K562 (cell line): ENCODE data around the gene NUDT14. TPM values are rescaled to one million over a fixed set of nuclear protein-coding genes. Genes with fewer than 3 reads are reported as not detected.

Experiments used
- ATAC-seq: fragments of 200-7000 bp; cut with Tn5 transposase; 3 replicates; pipeline ENCODE4 v1.9.1; 2020; ENCODE audit warnings: moderate library complexity
- BruUV-seq: library from RNA; stranded (reverse); fragments of 400-500 nt; replicated peaks from 2 replicates; lab custom pipeline; 2021; lab: Mats Ljungman, UMichigan
- CTCF ChIA-PET: fragments of 300-600 bp; formaldehyde crosslinking; extraction: SDS; loops from one replicate; lab custom pipeline; 2021; ENCODE audit warnings: low intra/inter-chr PET ratio; lab: Yijun Ruan, JAX
- POLR2A ChIA-PET: fragments of 300-600, 350-650 bp; sonication (Branson Sonifier 250); formaldehyde crosslinking; extraction: SDS; loops from one replicate; lab custom pipeline; 2021; ENCODE audit warnings: antibody characterized with exemption, inconsistent platforms; lab: Yijun Ruan, JAX
- DNase-seq, 4 experiments: peaks; one replicate each; pipeline versions ENCODE4 v3.0.0 to v3.0.0-alpha.2; 2011 to 2018; ENCODE audit warnings: low spot score in 3 of 4, mixed read lengths in 3 of 4; ENCODE audit errors: extremely low read depth in 1 of 4
- FAIRE-seq: peaks from 2 replicates; lab custom pipeline; 2011; peaks lifted over from hg19 to GRCh38; lab: Jason Lieb, UNC
- H2AFZ ChIP-seq: 2 replicates; pipeline ENCODE4 v1.6.0; 2011; ENCODE audit warnings: low read depth, low read length, control low read depth, inconsistent platforms
- H3K27ac ChIP-seq: fragments of 200-600 bp; 3 replicates; pipeline ENCODE4 v1.8.0; 2011; ENCODE audit warnings: low read depth, mild to moderate bottlenecking, control low read depth, inconsistent platforms, low read length, moderate library complexity, mixed read lengths; ENCODE audit errors: extremely low read depth
- H3K27me3 ChIP-seq, 2 experiments: fragments of 300-600 bp in 1 of 2; 2 replicates in 1 of 2; 3 replicates in 1 of 2; pipeline versions ENCODE4 v1.6.0 to v1.8.0; 2011; ENCODE audit warnings: inconsistent platforms in 2 of 2, low read length in 2 of 2, mild to moderate bottlenecking in 1 of 2, mixed read lengths in 1 of 2, moderate library complexity in 1 of 2; ENCODE audit not compliant: control insufficient read depth in 2 of 2, insufficient read depth in 2 of 2
- H3K36me3 ChIP-seq: fragments of 300-600 bp; 3 replicates; pipeline ENCODE4 v1.8.0; 2011; ENCODE audit warnings: mild to moderate bottlenecking, low read length, inconsistent platforms; ENCODE audit not compliant: control insufficient read depth, insufficient read depth
- H3K4me1 ChIP-seq, 2 experiments: fragments of 200-600 bp in 1 of 2; replicated peaks in 1 of 2; 2 replicates in 1 of 2; 3 replicates in 1 of 2; pipeline versions ENCODE4 v1.5.1 to v1.8.0; 2011; ENCODE audit warnings: inconsistent platforms in 2 of 2, low read length in 2 of 2, mild to moderate bottlenecking in 1 of 2, mixed read lengths in 1 of 2, moderate library complexity in 1 of 2; ENCODE audit not compliant: control insufficient read depth in 2 of 2, insufficient read depth in 2 of 2
- H3K4me2 ChIP-seq: 2 replicates; pipeline ENCODE4 v1.6.1; 2011; ENCODE audit warnings: low read length, control low read depth, inconsistent platforms, mixed read lengths; ENCODE audit not compliant: insufficient read depth
- H3K4me3 ChIP-seq: fragments of 200-600 bp; sonication (generic), shearing (Covaris generic); 2 replicates; pipeline ENCODE4 v1.5.1; 2016; ENCODE audit warnings: control low read depth, inconsistent platforms
- H3K79me2 ChIP-seq: fragments of 200-600 bp; 3 replicates; pipeline ENCODE4 v1.8.0; 2011; ENCODE audit warnings: low read length, inconsistent platforms; ENCODE audit not compliant: control insufficient read depth, insufficient read depth
- H3K9ac ChIP-seq, 2 experiments: 2 replicates each; pipeline versions ENCODE4 v1.6.0 to v1.6.1; 2011; ENCODE audit warnings: low read depth in 2 of 2, low read length in 2 of 2, control low read depth in 1 of 2, inconsistent platforms in 1 of 2, mild to moderate bottlenecking in 1 of 2, mixed read lengths in 1 of 2; ENCODE audit not compliant: insufficient read depth in 1 of 2
- H3K9me1 ChIP-seq: one replicate; pipeline ENCODE4 v1.6.0; 2011; ENCODE audit warnings: inconsistent platforms, mild to moderate bottlenecking, low read length, moderate library complexity; ENCODE audit not compliant: control insufficient read depth, insufficient read depth
- H3K9me3 ChIP-seq: replicated peaks from 2 replicates; pipeline ENCODE4 v1.5.1; 2011; ENCODE audit warnings: low read depth, low read length, inconsistent platforms; ENCODE audit not compliant: control insufficient read depth, insufficient read depth
- H4K20me1 ChIP-seq: replicated peaks from 2 replicates; pipeline ENCODE4 v1.6.1; 2011; ENCODE audit warnings: low read length, inconsistent platforms, mixed read lengths; ENCODE audit not compliant: control insufficient read depth, insufficient read depth
- RREB1 ChIP-seq: fragments of 250-450 bp; sonication (Bioruptor Pico); IDR thresholded peaks from 2 replicates; pipeline ENCODE4 v1.4.0; 2020
- THAP12 ChIP-seq: fragments of 250-450 bp; sonication (Bioruptor Pico); IDR thresholded peaks from 2 replicates; pipeline ENCODE4 v1.9.0; 2021; ENCODE audit warnings: mild to moderate bottlenecking, inconsistent platforms
- THRA ChIP-seq: fragments of 450-650 bp; IDR thresholded peaks from 2 replicates; pipeline ENCODE4 v1.6.1; 2017; ENCODE audit warnings: mild to moderate bottlenecking, moderate library complexity
- ZNF507 ChIP-seq: conservative IDR thresholded peaks from 2 replicates; pipeline ENCODE4 v1.6.1; 2017; ENCODE audit warnings: missing genetic modification characterization, missing compliant biosample characterization
- WGBS: fragments of 100-300 bp; shearing (Covaris generic); methylation state at CpG from one replicate; pipeline ENCODE4 v1.1.6; 2016; ENCODE audit warnings: low coverage, mixed read lengths; ENCODE audit not compliant: insufficient coverage; ENCODE audit errors: missing lambda C conversion rate; 5-methylcytosine and 5-hydroxymethylcytosine counted together
- in situ Hi-C: fragments of 300-500 bp; cut with MboI; formaldehyde crosslinking; loops from 4 replicates; pipeline ENCODE4 v1.15.0; 2018; ENCODE audit warnings: inconsistent platforms, mixed read lengths
- intact Hi-C: fragments of 100-400 bp; cut with micrococcal nuclease; formaldehyde crosslinking; loops from 2 replicates; pipeline ENCODE4 v1.14.2; 2022
- polyA plus RNA-seq, 8 experiments: library from polyadenylated mRNA; depleted of rRNA in 4 of 8; stranded (reverse) in 5 of 8; unstranded in 3 of 8; fragments of >200 nt; fragmentation: Nextera tagmentation in 2 of 8; fragmentation: Illumina TruSeq in 1 of 8; extraction: Ambion mirVana in 2 of 8; extraction: Trizol in 1 of 8; gene quantifications; 2 replicates each; pipeline versions ENCODE4 v1.2.1 to v1.2.3, GENCODE V29; 2011 to 2014; ENCODE audit warnings: inconsistent platforms in 1 of 8, missing spikeins in 1 of 8
- total RNA-seq, 7 experiments: library from RNA; depleted of rRNA in 6 of 7; stranded (reverse); fragments of >200 nt in 6 of 7; fragmentation: Illumina TruSeq in 2 of 7; extraction: Trizol in 2 of 7; gene quantifications; 2 replicates each; pipeline versions ENCODE4 v1.2.1 to v1.2.3, GENCODE V29; 2011 to 2021; ENCODE audit warnings: low replicate concordance in 1 of 7

Gene NUDT14
- total and polyA plus RNA-seq, 9 of the 15 experiments (the other 6 are each of a cell fraction or from before 2014, with no cell fraction given), result 0.14 to 16.3 (median 8.2) TPM

- POLR2A ChIA-PET, result no interaction called here
- intact Hi-C loops, result no loop called here
Observed at GRCh38 chr14:105143451-105144025, 37.6 kb downstream of the NUDT14 start.

More at GRCh38 chr14:105143451-105144025, 37.6 kb downstream of the NUDT14 start:
- in situ Hi-C loops, result no loop called here
- DNase-seq, result no peak
- Histone ChIP-seq H4K20me1 (no peaks in the 10 kb centered on the region), H3K4me3 (no peak overlapping the region), H3K79me2 (no peaks in the 10 kb centered on the region), H3K4me1 (peaks cover 0 to 2% of the 10 kb centered on the region in 2 experiments; a peak in 1 of 5 replicates), H3K9me1 (no peaks in the 10 kb centered on the region), H2AFZ (no peak overlapping the region), H3K36me3 (peaks cover 49% of the 10 kb centered on the region; the same call in 1 of the 3 replicates), H3K9me3 (no peaks in the 10 kb centered on the region), H3K27me3 (no peaks in the 10 kb centered on the region), H3K9ac (no peak overlapping the region), H3K4me2 (no peak overlapping the region), H3K27ac (no peak overlapping the region)
- BruUV-seq, result no TSS peak
- no peak for ATAC-seq
- CTCF ChIA-PET, result interaction anchor here (0.5 kb wide), 1 partner anchor 126 kb away, joined by 6 read pairs; no protein-coding TSS in a partner anchor
- no peak for FAIRE-seq
- no peak for TF ChIP-seq RREB1 (CRISPR knock-in tag)
- TF ChIP-seq THAP12, result no peak
- no peak for TF ChIP-seq THRA
- TF ChIP-seq ZNF507, result no peak
- WGBS, result 100% methylated on average over 8 of the region's 27 CpGs
